ENCODE results near the gene UBE2E2. TPM values are rescaled to one million over a fixed set of nuclear protein-coding genes. Genes with fewer than 3 reads are reported as not detected.

Gene UBE2E2
- total RNA-seq, 1 experiment from 2014 or later, result 64.3 TPM

DNA sequence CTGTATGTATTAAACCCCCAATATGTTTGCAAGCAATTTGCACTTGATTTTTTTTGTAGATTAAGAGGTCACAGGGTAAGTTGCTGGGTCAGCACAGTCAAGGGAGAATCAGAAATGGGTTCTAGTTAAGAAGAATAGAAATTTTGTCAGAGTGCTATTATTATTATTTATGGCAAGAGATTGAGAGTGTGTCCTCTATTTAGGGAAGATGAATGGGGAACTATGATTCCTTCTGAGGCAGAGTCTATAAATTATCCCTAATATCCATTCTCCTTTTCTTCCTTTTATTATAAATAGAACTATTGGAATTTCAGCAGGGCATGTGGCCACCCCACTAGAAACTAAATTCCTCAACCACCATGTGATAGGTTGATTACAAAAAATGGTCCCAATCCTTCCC lies 392.7 kb downstream of the UBE2E2 start:
- Mint-ChIP-seq H3K9me3 (ENCODE audit: unreplicated experiment) (peaks cover 6% of the 10 kb centered on the region), H3K4me3 (ENCODE audit: unreplicated experiment) (no peak overlapping the region), H3K27ac (ENCODE audit: low read depth, unreplicated experiment) (no peak overlapping the region), H3K4me1 (ENCODE audit: insufficient read depth, unreplicated experiment) (peaks cover 9% of the 10 kb centered on the region), H3K27me3 (ENCODE audit: insufficient read depth, unreplicated experiment) (no peaks in the 10 kb centered on the region), H3K36me3 (ENCODE audit: insufficient read depth, unreplicated experiment) (peaks cover 9% of the 10 kb centered on the region)
- POLR2A ChIA-PET, result interaction anchor here (0.9 kb wide), 1 partner anchor 88 kb away, joined by 3 read pairs; no protein-coding TSS in a partner anchor
- BruUV-seq (replicated peaks), result no TSS peak
- CTCF ChIA-PET, result interaction anchor here (0.6 kb wide), 1 partner anchor 13 kb away, joined by 3 read pairs; no protein-coding TSS in a partner anchor
- no peak for DNase-seq (ENCODE audit: unreplicated experiment)
- intact Hi-C loops (cut with micrococcal nuclease), result loop anchor here (10.0 kb wide), 1 partner anchor 131 kb away; no protein-coding TSS in a partner anchor
- TF ChIP-seq, protein P1, sequence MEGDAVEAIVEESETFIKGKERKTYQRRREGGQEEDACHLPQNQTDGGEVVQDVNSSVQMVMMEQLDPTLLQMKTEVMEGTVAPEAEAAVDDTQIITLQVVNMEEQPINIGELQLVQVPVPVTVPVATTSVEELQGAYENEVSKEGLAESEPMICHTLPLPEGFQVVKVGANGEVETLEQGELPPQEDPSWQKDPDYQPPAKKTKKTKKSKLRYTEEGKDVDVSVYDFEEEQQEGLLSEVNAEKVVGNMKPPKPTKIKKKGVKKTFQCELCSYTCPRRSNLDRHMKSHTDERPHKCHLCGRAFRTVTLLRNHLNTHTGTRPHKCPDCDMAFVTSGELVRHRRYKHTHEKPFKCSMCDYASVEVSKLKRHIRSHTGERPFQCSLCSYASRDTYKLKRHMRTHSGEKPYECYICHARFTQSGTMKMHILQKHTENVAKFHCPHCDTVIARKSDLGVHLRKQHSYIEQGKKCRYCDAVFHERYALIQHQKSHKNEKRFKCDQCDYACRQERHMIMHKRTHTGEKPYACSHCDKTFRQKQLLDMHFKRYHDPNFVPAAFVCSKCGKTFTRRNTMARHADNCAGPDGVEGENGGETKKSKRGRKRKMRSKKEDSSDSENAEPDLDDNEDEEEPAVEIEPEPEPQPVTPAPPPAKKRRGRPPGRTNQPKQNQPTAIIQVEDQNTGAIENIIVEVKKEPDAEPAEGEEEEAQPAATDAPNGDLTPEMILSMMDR (IDR thresholded peaks at IDR 0.05; ENCODE audit: unreplicated experiment), result no peak

DNA sequence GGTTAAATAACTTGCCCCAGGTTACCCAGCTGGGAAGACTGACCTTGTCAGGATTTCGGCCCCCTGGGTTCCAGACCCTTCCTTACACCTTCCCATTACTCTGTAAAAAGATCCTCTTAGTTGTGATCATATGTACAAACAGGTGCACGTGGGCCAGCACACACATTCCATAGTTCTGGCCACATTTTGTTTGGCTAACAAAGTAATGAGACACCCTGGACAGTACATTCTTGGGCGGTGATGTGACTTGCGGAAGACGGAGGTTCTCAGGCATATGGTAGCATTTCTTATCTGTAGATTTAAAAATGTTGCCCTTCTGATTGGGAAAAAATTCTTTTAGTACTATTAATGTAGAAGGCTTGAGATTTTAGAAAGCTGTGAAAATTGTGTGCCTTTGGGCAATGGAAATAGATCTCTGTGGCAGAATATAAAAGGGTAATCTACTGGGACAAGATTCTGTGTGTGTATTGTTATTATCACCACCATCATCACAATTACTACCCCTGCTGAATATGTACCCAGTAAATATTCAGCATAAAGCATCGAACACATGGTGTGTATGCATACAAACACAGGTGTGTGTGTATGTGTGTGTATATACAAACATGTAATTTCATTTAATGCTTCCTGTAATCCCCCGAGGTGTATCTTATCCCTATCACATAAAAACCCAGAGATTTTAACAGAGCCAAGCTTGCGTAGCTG lies 397.2 kb downstream of the UBE2E2 start:
- ChIA-PET CTCF (no interaction called here), POLR2A (no interaction called here)
- TF ChIP-seq, protein P1 (IDR thresholded peaks at IDR 0.05; ENCODE audit: unreplicated experiment), result no peak
- H3K27me3 Mint-ChIP-seq (ENCODE audit: insufficient read depth, unreplicated experiment), result no peaks in the 10 kb centered on the region
- H3K27ac Mint-ChIP-seq (ENCODE audit: low read depth, unreplicated experiment), result no peak overlapping the region
- H3K36me3 Mint-ChIP-seq (ENCODE audit: insufficient read depth, unreplicated experiment), result peaks cover 9% of the 10 kb centered on the region
- intact Hi-C loops (cut with micrococcal nuclease), result loop anchor here (5.0 kb wide), 1 partner anchor 398 kb away; the partner anchor contains the start of gene UBE2E2
- H3K9me3 Mint-ChIP-seq (ENCODE audit: unreplicated experiment), result peaks cover 6% of the 10 kb centered on the region
- DNase-seq (ENCODE audit: unreplicated experiment), result peak; percentile 66
- H3K4me3 Mint-ChIP-seq (ENCODE audit: unreplicated experiment), result no peak overlapping the region
- H3K4me1 Mint-ChIP-seq (ENCODE audit: insufficient read depth, unreplicated experiment), result peaks cover 9% of the 10 kb centered on the region
- BruUV-seq (replicated peaks), result no TSS peak

DNA sequence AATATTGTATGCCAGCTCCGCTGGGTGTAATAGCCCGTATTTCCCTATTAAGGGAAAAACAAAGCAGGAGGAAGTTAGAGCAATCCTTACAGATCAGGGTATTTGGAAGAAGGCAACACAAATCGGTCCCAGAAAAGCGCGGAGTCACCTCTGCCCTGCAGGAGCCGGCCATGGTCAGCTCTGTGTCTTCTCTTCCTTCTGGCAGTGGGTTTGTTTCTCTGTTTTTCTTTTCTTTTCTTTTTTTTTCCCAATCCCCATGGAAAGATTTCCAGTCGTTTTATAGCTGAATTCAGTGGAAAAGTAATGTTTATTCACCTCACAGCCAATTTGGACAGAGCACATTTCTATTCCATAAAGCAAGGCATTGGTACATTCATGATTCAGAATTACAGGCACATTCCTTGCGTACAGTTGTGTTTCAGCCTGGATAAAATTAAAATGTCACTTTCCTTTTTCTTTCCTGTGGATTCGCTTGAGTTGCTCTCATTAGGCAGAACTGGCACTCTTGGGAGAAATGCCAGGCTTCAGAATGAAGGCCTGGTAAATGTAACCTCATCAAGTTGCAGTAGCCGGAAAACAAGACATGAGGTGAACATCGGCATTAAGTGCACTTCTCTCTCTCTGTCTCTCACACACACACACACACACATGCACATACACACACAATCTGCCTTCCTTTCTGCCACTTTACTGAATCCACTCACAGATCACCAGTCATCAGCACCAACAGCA lies 398.1 kb downstream of the UBE2E2 start:
- BruUV-seq (replicated peaks), result no TSS peak
- TF ChIP-seq, protein P1 (IDR thresholded peaks at IDR 0.05; ENCODE audit: unreplicated experiment), result no peak
- ChIA-PET CTCF (interaction anchor here (0.6 kb wide), 1 partner anchor 174 kb away, joined by 3 read pairs; no protein-coding TSS in a partner anchor), POLR2A (no interaction called here)
- H3K36me3 Mint-ChIP-seq (ENCODE audit: insufficient read depth, unreplicated experiment), result peaks cover 9% of the 10 kb centered on the region
- intact Hi-C loops (cut with micrococcal nuclease), result loop anchor here (5.0 kb wide), 1 partner anchor 399 kb away; the partner anchor contains the start of gene UBE2E2
- H3K27me3 Mint-ChIP-seq (ENCODE audit: insufficient read depth, unreplicated experiment), result no peaks in the 10 kb centered on the region
- peaks cover 9% of the 10 kb centered on the region for H3K4me1 Mint-ChIP-seq (ENCODE audit: insufficient read depth, unreplicated experiment)
- no peak overlapping the region for H3K4me3 Mint-ChIP-seq (ENCODE audit: unreplicated experiment)
- DNase-seq (ENCODE audit: unreplicated experiment), result no peak
- peaks cover 6% of the 10 kb centered on the region for H3K9me3 Mint-ChIP-seq (ENCODE audit: unreplicated experiment)
- no peak overlapping the region for H3K27ac Mint-ChIP-seq (ENCODE audit: low read depth, unreplicated experiment)

DNA sequence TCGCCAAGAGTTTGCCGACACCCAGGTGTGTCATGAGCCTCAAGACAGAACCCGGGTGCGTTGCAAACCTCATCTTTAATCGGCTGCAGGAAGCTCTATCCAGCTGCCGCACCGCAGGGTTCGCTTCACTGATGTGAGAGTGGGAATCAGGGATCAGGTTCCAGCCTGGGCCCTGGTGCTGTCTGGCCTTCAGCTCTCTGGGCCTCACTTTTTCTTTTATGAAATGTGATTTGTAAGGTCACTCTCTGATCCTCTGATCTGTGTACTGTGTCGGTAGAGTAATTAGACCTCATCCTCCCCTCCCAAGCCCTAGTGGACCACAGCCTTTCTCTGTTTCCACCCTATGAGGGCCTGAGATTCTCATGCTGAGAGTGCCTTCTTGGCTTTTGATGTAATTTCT lies 399.8 kb downstream of the UBE2E2 start:
- TF ChIP-seq, protein P1 (IDR thresholded peaks at IDR 0.05; ENCODE audit: unreplicated experiment), result no peak
- POLR2A ChIA-PET, result no interaction called here
- Mint-ChIP-seq H3K9me3 (ENCODE audit: unreplicated experiment) (no peaks in the 10 kb centered on the region), H3K4me1 (ENCODE audit: insufficient read depth, unreplicated experiment) (peaks cover 9% of the 10 kb centered on the region), H3K27ac (ENCODE audit: low read depth, unreplicated experiment) (no peak overlapping the region), H3K36me3 (ENCODE audit: insufficient read depth, unreplicated experiment) (peaks cover 5% of the 10 kb centered on the region), H3K4me3 (ENCODE audit: unreplicated experiment) (no peak overlapping the region), H3K27me3 (ENCODE audit: insufficient read depth, unreplicated experiment) (no peaks in the 10 kb centered on the region)
- CTCF ChIA-PET, result no interaction called here
- DNase-seq (ENCODE audit: unreplicated experiment), result no peak
- intact Hi-C loops (cut with micrococcal nuclease), result loop anchor here (5.0 kb wide), 1 partner anchor 401 kb away; the partner anchor contains the start of gene UBE2E2
- BruUV-seq (replicated peaks), result no TSS peak

All from MCF 10A (cell line).